ENCODE measurements around the gene KIAA0232. TPM values are rescaled to one million over a fixed set of nuclear protein-coding genes. Genes with fewer than 3 reads are reported as not detected.
A peak's percentile ranks its signal among the peaks of the same experiment; 100 is the strongest.

The KIAA0232 gene
- total and polyA plus RNA-seq, 2 of the 8 experiments (the other 6 are each of a cell fraction or from before 2014, with no cell fraction given) = 5.6 to 23.3 TPM

GRCh38 chr4:6781561-6781960, 966 bp upstream of the KIAA0232 start:
- no peak overlapping the region for H2BK20ac ChIP-seq (ENCODE audit: low read length)
- POLR2A ChIA-PET (ENCODE audit: partially characterized antibody) = interaction anchor here (0.9 to 2.5 kb wide), 4 partner anchors 13 to 205 kb away, joined by 3 to 7 read pairs (median 3); no protein-coding TSS in a partner anchor
- H3K79me2 ChIP-seq (ENCODE audit: control insufficient read depth in 1 of 2, insufficient read depth in 2 of 2, low read length in 2 of 2) = peaks cover 3 to 30% of the 10 kb centered on the region in 2 experiments; a peak in 3 of 4 replicates
- peaks cover 4 to 18% (median 12%) of the 10 kb centered on the region in 4 experiments; a peak in 6 of 7 replicates for H3K4me1 ChIP-seq (replicated peaks in 1 of 4; ENCODE audit: control insufficient read depth in 3 of 4, insufficient read depth in 4 of 4, low read length in 3 of 4)
- TF ChIP-seq TCF12 (IDR thresholded peaks at IDR 0.05; ENCODE audit: low read depth, low read length) (no peak), SUZ12 (IDR thresholded peaks at IDR 0.05; ENCODE audit: low read length) (no peak), CREB1 (IDR thresholded peaks at IDR 0.05) (no peak), RBBP5 (IDR thresholded peaks at IDR 0.05; ENCODE audit: borderline replicate concordance, low read depth, low read length) (no peak), HDAC6 (IDR thresholded peaks at IDR 0.05; ENCODE audit: low read depth, low read length) (no peak), CTBP2 (IDR thresholded peaks at IDR 0.05; ENCODE audit: borderline replicate concordance, insufficient read depth, insufficient read length, low read length) (no peak), BCL11A (IDR thresholded peaks at IDR 0.05; ENCODE audit: low read depth in 2 of 2, low read length in 2 of 2) (no peak), NRF1 (IDR thresholded peaks at IDR 0.05; ENCODE audit: low read depth, low read length) (no peak), TAF7 (optimal IDR thresholded peaks at IDR 0.05; ENCODE audit: borderline replicate concordance, low read depth, low read length) (no peak), TAF1 (IDR thresholded peaks at IDR 0.05; ENCODE audit: low read depth, low read length) (no peak), NANOG (IDR thresholded peaks at IDR 0.05; ENCODE audit: insufficient read depth, low read depth, low read length, poor library complexity, severe bottlenecking) (no peak), POLR2A (IDR thresholded peaks at IDR 0.05; ENCODE audit: control extremely low read depth in 1 of 2, low read depth in 2 of 2, low read length in 2 of 2) (no peak), GTF2F1 (IDR thresholded peaks at IDR 0.05; ENCODE audit: borderline replicate concordance, low read depth, low read length) (no peak)
- no peak overlapping the region for H2BK120ac ChIP-seq (replicated peaks; ENCODE audit: low read depth, low read length)
- no peak overlapping the region for H2BK5ac ChIP-seq (ENCODE audit: low read depth, low read length)
- H2AFZ ChIP-seq (ENCODE audit: low read length) = no peak overlapping the region
- no peak overlapping the region for H3K9ac ChIP-seq (replicated peaks in 1 of 4; ENCODE audit: extremely low read depth in 1 of 4, low read depth in 3 of 4, low read length in 3 of 4)
- CTCF ChIA-PET (ENCODE audit: partially characterized antibody) = interaction anchor here (0.6 to 4.9 kb wide), 6 partner anchors 12 to 1613 kb away, joined by 3 to 38 read pairs (median 3); no protein-coding TSS in a partner anchor
- no peak overlapping the region for H3K27ac ChIP-seq (ENCODE audit: low read depth, low read length)
- peaks cover 0 to 9% (median 0%) of the 10 kb centered on the region in 4 experiments; a peak in 2 of 7 replicates for H3K27me3 ChIP-seq (replicated peaks in 1 of 4; ENCODE audit: control insufficient read depth in 3 of 4, extremely low read depth in 1 of 4, insufficient read depth in 3 of 4, low read length in 3 of 4)
- DNase-seq (ENCODE audit: low read depth in 1 of 2, low spot score in 2 of 2) = no peak
- no peak overlapping the region for H3K23ac ChIP-seq (ENCODE audit: insufficient read length)
- no peak overlapping the region for H2AK5ac ChIP-seq (ENCODE audit: low read depth, low read length)
- WGBS, 2 experiments (ENCODE audit: extremely low coverage in 1 of 2, insufficient coverage in 1 of 2, insufficient read length in 1 of 2, insufficient replicate concordance in 2 of 2, low coverage in 1 of 2, low lambda C conversion rate in 2 of 2, missing lambda C conversion rate in 1 of 2) = 88% methylated on average over 6 of the region's 6 CpGs; no CpG with 5 or more reads in 1 of the 2 experiments
- H3K14ac ChIP-seq (ENCODE audit: insufficient read length) = no peak overlapping the region
- H4K8ac ChIP-seq (ENCODE audit: extremely low read depth, insufficient read depth, low read length) = no peak overlapping the region
- peak overlapping the region; percentile 40; the same call in 1 of the 2 replicates for H2BK12ac ChIP-seq (ENCODE audit: low read depth, low read length)
- no peak overlapping the region for H3K56ac ChIP-seq (replicated peaks; ENCODE audit: insufficient read length, low read depth, low read length)
- FAIRE-seq = no peak
- H3K18ac ChIP-seq (ENCODE audit: extremely low read depth, low read length) = no peak overlapping the region
- no peak overlapping the region for H3K4ac ChIP-seq (replicated peaks; ENCODE audit: insufficient read length, low read depth, low read length)
- H4K20me1 ChIP-seq (replicated peaks in 1 of 2; ENCODE audit: control insufficient read depth in 1 of 2, insufficient read depth in 2 of 2, low read length in 2 of 2) = peaks cover 17 to 18% of the 10 kb centered on the region in 2 experiments
- H4K91ac ChIP-seq (replicated peaks; ENCODE audit: insufficient read length, low read length) = no peak overlapping the region
- no peak overlapping the region for H4K5ac ChIP-seq (ENCODE audit: insufficient read length, low read depth, low read length)
- H3K4me3 ChIP-seq (ENCODE audit: extremely low read depth in 1 of 4, insufficient read depth in 2 of 4, low read depth in 3 of 4, low read length in 4 of 4) = peak overlapping the region; percentile 38 to 98 (median 86)
- no peak overlapping the region for H2BK15ac ChIP-seq (ENCODE audit: low read length)
- H3K9me3 ChIP-seq (ENCODE audit: insufficient read depth in 2 of 2, low read depth in 1 of 2, low read length in 1 of 2) = no peaks in the 10 kb centered on the region
- no peaks in the 10 kb centered on the region for H3K79me1 ChIP-seq (ENCODE audit: low read depth, low read length)
- H3K23me2 ChIP-seq (ENCODE audit: low read depth, low read length) = peaks cover 4% of the 10 kb centered on the region; the same call in 1 of the 2 replicates
- H3K4me2 ChIP-seq (ENCODE audit: insufficient read depth in 1 of 2, low read depth in 2 of 2, low read length in 2 of 2) = peak overlapping the region; percentile 5 to 74; a peak in 3 of 4 replicates
- no peaks in the 10 kb centered on the region for H3K36me3 ChIP-seq (ENCODE audit: control insufficient read depth in 2 of 4, insufficient read depth in 4 of 4, low read length in 3 of 4)

All from H1 (cell line).